Colon (tissue), 2 donors: ENCODE measurements around the gene LAMA2.
"Not testable (repeated sequence)": the region's sequence is repeated elsewhere in the genome, so short reads cannot be mapped to it uniquely, and the experiment has no call there.

Experiments
- FAIRE-seq: peaks from 2 replicates; lab custom pipeline; 2012; peaks lifted over from hg19 to GRCh38; lab: Jason Lieb, UNC
- donor health status: control.
- donor health status: control.

The LAMA2 gene

GRCh38 chr6:129006724-129007514 lies 124.0 kb downstream of the LAMA2 start:
- no peak for FAIRE-seq

GRCh38 chr6:129007701-129008373 lies 124.9 kb downstream of the LAMA2 start:
- no peak for FAIRE-seq

DNA sequence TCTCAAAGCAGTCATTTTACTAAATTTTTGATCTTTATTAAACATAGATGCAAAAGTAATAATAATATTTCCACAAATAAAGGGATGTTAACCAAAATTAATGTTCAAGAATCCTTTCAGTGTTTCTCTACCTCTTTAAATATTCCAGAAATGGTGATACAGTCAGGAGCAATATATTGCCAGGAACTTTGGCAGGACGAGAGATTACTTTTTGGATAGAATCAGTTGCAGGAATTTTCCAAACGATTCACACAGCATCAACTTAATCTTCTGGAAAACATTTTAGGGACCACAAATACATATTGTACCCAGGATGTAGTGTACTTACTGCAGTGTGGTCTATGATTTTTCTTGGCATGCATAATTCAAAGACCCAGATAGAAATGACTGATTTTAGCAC lies 125.7 kb downstream of the LAMA2 start:
- no peak for FAIRE-seq

GRCh38 chr6:129009851-129010250 lies 126.9 kb downstream of the LAMA2 start:
- no peak for FAIRE-seq

- FAIRE-seq, result no peak
Observed at GRCh38 chr6:129014302-129014701, 131.4 kb downstream of the LAMA2 start.

DNA sequence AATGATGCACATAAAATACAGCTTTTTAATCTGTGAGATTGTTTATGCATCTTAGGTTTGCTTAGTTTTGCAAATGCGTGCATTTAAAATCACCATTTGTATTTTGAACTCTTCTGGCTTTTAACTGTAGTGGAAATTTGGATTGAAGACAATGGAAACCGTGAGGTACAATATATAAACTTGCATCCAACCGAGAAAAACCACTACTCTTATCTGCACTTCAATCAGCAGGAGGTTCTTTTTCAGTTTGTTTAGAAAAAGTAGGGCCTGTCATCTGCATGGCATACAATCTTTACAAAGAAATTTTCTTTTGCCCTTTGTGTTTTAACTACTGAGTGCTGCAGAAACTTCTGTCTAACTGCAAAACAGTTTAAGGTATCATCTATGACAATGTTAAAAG lies 132.8 kb downstream of the LAMA2 start:
- FAIRE-seq, result no peak

GRCh38 chr6:129016844-129017243 lies 133.9 kb downstream of the LAMA2 start:
- FAIRE-seq, result no peak

- no peak for FAIRE-seq
Observed at GRCh38 chr6:129022011-129022553, 139.1 kb downstream of the LAMA2 start.

DNA sequence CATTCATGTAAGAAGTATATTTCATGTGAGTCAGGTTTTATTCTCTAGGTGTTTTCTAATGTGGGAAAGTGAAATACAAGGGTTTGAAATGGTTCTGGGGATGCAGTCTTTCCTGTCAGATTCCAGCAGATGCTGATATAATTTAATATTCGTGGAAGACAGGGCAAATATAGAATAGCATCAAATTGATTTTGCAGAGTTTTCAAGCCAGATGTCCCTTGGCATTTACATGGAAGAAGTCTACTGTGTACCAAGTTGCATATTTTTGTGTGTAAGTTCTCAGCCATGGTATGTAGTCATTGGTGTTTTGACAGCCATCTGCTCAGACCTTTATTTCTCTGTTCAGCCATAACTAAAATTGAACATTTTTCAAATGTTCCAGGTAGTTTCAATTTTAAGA lies 143.7 kb downstream of the LAMA2 start:
- FAIRE-seq, result no peak

- no peak for FAIRE-seq
Observed at GRCh38 chr6:129029778-129030177, 146.8 kb downstream of the LAMA2 start.

DNA sequence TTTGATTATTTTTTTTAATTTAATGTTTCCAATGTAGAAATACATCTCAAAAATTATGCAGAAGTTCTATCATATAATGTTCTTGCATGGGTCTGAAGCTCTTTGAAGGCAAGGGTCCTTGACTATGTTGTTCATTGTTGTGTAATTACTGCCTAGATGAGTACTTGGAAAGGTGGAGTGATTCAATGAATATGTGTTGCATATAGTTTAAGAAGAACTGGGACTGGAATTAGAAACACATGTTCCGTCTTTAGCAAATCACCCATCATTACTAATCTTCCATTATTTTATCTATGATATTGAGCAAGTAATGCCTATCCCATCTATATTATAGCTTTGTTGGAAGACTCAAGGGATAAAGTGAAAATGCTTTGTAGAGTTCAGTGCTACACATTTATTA lies 147.3 kb downstream of the LAMA2 start:
- FAIRE-seq, result no peak

GRCh38 chr6:129031051-129031599 lies 148.2 kb downstream of the LAMA2 start:
- no peak for FAIRE-seq

GRCh38 chr6:129032602-129033001 lies 149.7 kb downstream of the LAMA2 start:
- FAIRE-seq, result no peak

DNA sequence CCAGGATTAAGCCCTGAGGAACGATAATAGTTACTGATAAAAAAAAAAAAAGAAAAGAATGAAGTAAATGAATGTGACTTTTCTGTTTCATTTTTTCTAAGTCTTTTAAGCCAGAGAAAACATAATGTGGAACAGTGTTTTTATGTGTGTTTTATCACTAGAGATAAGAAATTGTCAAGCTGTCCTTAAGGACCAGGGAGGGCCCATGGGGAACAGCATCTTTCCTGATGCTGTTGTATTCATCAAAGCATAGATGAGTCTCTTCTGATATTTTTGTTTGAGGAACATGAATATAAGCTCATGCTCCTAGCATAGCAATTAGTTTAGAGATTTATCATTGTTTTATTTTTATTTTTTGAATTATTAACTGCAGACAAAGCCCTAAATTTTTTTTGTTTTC lies 150.2 kb downstream of the LAMA2 start:
- no peak for FAIRE-seq

GRCh38 chr6:129033581-129033980 lies 150.6 kb downstream of the LAMA2 start:
- no peak for FAIRE-seq

GRCh38 chr6:129041563-129041962 lies 158.6 kb downstream of the LAMA2 start:
- no peak for FAIRE-seq

DNA sequence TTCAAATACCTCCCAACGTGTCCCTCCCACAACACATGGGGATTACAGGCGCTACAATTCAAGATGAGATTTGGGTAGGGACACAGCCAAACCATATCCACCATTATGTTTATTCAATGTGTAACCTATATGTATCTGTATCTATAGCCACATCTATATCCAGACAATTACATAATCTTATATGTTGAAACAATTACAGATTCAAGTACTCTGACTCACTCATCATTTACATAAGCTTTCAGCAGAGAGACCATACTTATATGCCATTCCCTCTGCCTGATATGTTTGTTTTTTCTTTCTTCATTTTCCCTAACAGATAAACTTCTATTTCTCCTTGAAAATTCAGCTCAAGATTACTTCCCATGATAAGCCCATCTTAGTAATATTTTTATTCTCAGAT lies 163.6 kb downstream of the LAMA2 start:
- no peak for FAIRE-seq

- no peak for FAIRE-seq
Observed at GRCh38 chr6:129047834-129048233, 164.9 kb downstream of the LAMA2 start.

DNA sequence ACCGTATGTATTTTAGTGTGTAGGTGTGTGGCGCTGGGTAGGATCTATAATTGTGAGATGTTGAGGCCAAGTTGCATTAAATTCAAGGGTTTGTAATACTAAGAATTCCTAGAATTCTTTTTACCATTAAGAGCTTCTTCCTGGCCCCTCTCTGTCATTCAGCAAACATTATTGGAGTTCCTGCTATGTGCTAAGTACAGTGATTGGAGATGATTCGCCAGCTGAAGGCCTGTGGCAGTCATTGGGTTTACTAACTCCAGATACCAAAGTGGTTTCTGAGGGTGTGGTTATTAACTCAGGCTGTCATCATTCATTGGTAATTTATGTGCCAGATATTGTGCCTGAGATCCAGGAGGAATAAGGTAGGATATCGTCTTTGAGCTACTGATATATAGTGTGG lies 167.1 kb downstream of the LAMA2 start:
- no peak for FAIRE-seq

GRCh38 chr6:129053143-129053542 lies 170.2 kb downstream of the LAMA2 start:
- FAIRE-seq, result not testable (repeated sequence)

DNA sequence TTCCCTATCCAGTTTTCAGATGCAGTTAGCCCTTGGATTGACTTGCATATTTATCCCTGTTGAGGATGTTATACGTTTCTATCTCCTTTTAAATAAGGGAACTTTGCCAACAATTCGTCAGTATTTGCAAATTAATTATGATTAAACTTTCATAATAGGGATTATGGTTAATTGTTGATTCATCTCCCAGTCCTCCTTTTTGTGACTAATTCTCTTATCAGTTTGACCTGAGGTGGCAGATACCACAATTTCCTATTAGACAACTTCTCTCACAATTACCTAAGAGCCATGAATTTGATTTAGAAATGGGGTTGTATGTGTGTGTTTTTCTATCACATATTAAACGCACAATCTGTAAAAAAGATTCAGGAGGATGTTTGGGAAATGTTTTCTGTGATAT lies 172.9 kb downstream of the LAMA2 start:
- FAIRE-seq, result no peak

GRCh38 chr6:129059650-129060049 lies 176.7 kb downstream of the LAMA2 start:
- no peak for FAIRE-seq

- no peak for FAIRE-seq
Observed at GRCh38 chr6:129069006-129069405, 186.1 kb downstream of the LAMA2 start.
